Suprapubic skin (tissue), 4 donors: ENCODE results near the gene CMTR2.

Experiments used
- CTCF ChIP-seq, 2 donors: fragments of 200-600 bp in 1 of 2; fragments of 450-650 bp in 1 of 2; sonication (generic) in 1 of 2; IDR thresholded peaks; one replicate each; pipeline ENCODE4 v1.5.1; 2016 to 2019; ENCODE audit warnings: antibody characterized with exemption in 2 of 2, mild to moderate bottlenecking in 1 of 2, moderate library complexity in 1 of 2
- EP300 ChIP-seq: sonication (generic); formaldehyde crosslinking; IDR thresholded peaks from one replicate; pipeline ENCODE4 v1.6.1; 2017; ENCODE audit warnings: antibody characterized with exemption
- POLR2A ChIP-seq, 2 donors: fragments of 450-650 bp; IDR thresholded peaks; one replicate each; pipeline ENCODE4 v1.6.1; 2017; ENCODE audit warnings: antibody characterized with exemption in 2 of 2, mild to moderate bottlenecking in 2 of 2, moderate library complexity in 2 of 2
- POLR2AphosphoS5 ChIP-seq, 3 donors: sonication (generic); formaldehyde crosslinking; IDR thresholded peaks; one replicate each; pipeline ENCODE4 v1.6.1; 2017; ENCODE audit warnings: antibody characterized with exemption in 3 of 3

GRCh38 chr16:71297341-71297634, 8.1 kb upstream of the CMTR2 start:
- TF ChIP-seq POLR2AphosphoS5 (IDR thresholded peaks at IDR 0.05) (no peak), CTCF (IDR thresholded peaks at IDR 0.05) (no peak), POLR2A (IDR thresholded peaks at IDR 0.05) (no peak), EP300 (no peak)
